Fibroblast of lung (primary cell): Measurements from ENCODE around the gene CAMK2B.

Source experiments
- EZH2 ChIP-seq: IDR thresholded peaks from 2 replicates; pipeline ENCODE4 v1.5.1; 2012; ENCODE audit warnings: low read length, control low read depth, mild to moderate bottlenecking; ENCODE audit errors: missing control alignments
- TF ChIP-seq, protein P1 (sequence below), 2 donors: IDR thresholded peaks in 1 of 2; conservative IDR thresholded peaks in 1 of 2; 1 replicate in 1 of 2; 2 replicates in 1 of 2; pipeline ENCODE4 v1.5.1; 2011 to 2012; ENCODE audit warnings: low read length in 2 of 2, control low read depth in 1 of 2, inconsistent platforms in 1 of 2, low read depth in 1 of 2, mild to moderate bottlenecking in 1 of 2

DNA sequence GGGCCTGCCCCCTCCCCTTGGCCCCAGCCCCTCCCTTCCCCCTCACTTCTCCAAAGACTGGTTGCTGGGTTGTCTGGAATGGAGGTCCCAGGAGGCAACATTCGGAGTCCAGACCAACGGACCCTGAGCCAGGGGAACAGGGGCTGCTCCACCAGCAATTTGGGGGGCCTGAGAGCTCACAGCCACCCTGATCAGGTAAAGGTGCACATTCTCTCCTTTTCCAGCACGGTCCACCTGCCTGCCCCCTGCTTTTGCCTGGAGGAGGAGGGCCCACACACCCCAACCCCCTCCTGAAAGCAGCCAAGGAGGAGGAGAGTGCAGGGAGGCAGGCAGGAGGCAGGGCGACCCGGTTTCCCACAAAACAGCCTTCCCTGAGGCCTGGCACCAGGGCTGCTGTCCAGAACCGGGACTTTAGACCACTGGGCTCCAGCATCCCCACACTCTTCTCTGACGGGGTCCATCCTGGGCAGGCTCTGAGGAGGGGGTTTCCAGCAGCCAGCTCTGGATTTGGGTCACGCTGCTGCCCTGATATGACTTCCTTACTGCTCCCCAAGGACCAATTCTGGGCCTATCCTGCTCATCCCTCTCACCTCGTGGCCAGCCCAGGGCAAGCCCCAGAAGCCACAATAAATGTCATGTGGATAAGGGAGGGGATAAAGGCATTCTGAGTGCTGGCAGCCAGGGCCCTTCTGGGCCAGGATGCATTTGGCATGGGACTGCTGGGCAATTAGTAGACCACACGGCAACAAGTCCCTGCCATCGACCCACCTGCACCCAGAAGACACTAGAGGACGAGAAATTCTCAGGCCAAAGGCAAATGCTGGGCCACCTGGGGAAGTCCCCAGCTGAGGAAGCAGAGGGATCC is 1.1 kb upstream of the CAMK2B start:
- TF ChIP-seq, protein P1, sequence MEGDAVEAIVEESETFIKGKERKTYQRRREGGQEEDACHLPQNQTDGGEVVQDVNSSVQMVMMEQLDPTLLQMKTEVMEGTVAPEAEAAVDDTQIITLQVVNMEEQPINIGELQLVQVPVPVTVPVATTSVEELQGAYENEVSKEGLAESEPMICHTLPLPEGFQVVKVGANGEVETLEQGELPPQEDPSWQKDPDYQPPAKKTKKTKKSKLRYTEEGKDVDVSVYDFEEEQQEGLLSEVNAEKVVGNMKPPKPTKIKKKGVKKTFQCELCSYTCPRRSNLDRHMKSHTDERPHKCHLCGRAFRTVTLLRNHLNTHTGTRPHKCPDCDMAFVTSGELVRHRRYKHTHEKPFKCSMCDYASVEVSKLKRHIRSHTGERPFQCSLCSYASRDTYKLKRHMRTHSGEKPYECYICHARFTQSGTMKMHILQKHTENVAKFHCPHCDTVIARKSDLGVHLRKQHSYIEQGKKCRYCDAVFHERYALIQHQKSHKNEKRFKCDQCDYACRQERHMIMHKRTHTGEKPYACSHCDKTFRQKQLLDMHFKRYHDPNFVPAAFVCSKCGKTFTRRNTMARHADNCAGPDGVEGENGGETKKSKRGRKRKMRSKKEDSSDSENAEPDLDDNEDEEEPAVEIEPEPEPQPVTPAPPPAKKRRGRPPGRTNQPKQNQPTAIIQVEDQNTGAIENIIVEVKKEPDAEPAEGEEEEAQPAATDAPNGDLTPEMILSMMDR (conservative IDR thresholded peaks at IDR 0.05 in 1 of 2, IDR thresholded peaks at IDR 0.05 in 1 of 2; ENCODE audit: low read depth in 1 of 2, low read length in 2 of 2), result no peak
- peak; percentile 23 for TF ChIP-seq EZH2
